ENCODE data around the gene SEC11A. TPM values are rescaled to one million over a fixed set of nuclear protein-coding genes. Genes with fewer than 3 reads are reported as not detected.

The SEC11A gene
- total and polyA plus RNA-seq, 2 experiments from 2014 or later, result 218 to 271 TPM

GRCh38 chr15:84669726-84670125 is 46.2 kb downstream of the SEC11A start:
- H2AFZ ChIP-seq, result no peak overlapping the region
- no peak for DNase-seq (ENCODE audit: low spot score)
- H3K4me2 ChIP-seq, result no peak overlapping the region
- H3K36me3 ChIP-seq (replicated peaks; ENCODE audit: insufficient read depth, low read depth), result no peaks in the 10 kb centered on the region
- TF ChIP-seq EZH2 (IDR thresholded peaks at IDR 0.05; ENCODE audit: borderline replicate concordance) (no peak), CTCF (IDR thresholded peaks at IDR 0.05; ENCODE audit: poor library complexity) (no peak), EZH2phosphoT487 (IDR thresholded peaks at IDR 0.05; ENCODE audit: low read depth, severe bottlenecking, unreplicated experiment) (no peak)
- no peaks in the 10 kb centered on the region for H3K9me3 ChIP-seq (ENCODE audit: low read depth)
- H4K20me1 ChIP-seq (ENCODE audit: insufficient read depth, poor library complexity, severe bottlenecking), result no peaks in the 10 kb centered on the region
- H3K4me1 ChIP-seq (ENCODE audit: insufficient read depth), result peaks cover 8% of the 10 kb centered on the region
- H3K9me2 ChIP-seq (replicated peaks; ENCODE audit: insufficient read depth), result no peaks in the 10 kb centered on the region
- no peaks in the 10 kb centered on the region for H3K27me3 ChIP-seq
- H3K79me2 ChIP-seq, result peaks cover 4% of the 10 kb centered on the region
- 95% methylated on average over 8 of the region's 8 CpGs for WGBS (ENCODE audit: low lambda C conversion rate, missing lambda C conversion rate)
- no peak overlapping the region for H3K27ac ChIP-seq
- H3K4me3 ChIP-seq, result no peak overlapping the region

- 98% methylated on average over 3 of the region's 3 CpGs for WGBS (ENCODE audit: low lambda C conversion rate, missing lambda C conversion rate)
- no peak overlapping the region for H3K27ac ChIP-seq
- no peak overlapping the region for H2AFZ ChIP-seq
Measured at GRCh38 chr15:84668221-84668982, 47.5 kb downstream of the SEC11A start.

GRCh38 chr15:84666373-84666772 is 49.6 kb downstream of the SEC11A start:
- TF ChIP-seq CTCF (IDR thresholded peaks at IDR 0.05; ENCODE audit: poor library complexity), result no peak
- TF ChIP-seq EZH2phosphoT487 (IDR thresholded peaks at IDR 0.05; ENCODE audit: low read depth, severe bottlenecking, unreplicated experiment), result no peak
- no peak for TF ChIP-seq EZH2 (IDR thresholded peaks at IDR 0.05; ENCODE audit: borderline replicate concordance)
- H3K9me3 ChIP-seq (ENCODE audit: low read depth), result no peaks in the 10 kb centered on the region
- H3K27me3 ChIP-seq, result no peaks in the 10 kb centered on the region
- H3K4me1 ChIP-seq (ENCODE audit: insufficient read depth), result peaks cover under 1% of the 10 kb centered on the region
- no peaks in the 10 kb centered on the region for H3K79me2 ChIP-seq
- WGBS (ENCODE audit: low lambda C conversion rate, missing lambda C conversion rate), result 87% methylated on average over 2 of the region's 2 CpGs
- no peaks in the 10 kb centered on the region for H3K36me3 ChIP-seq (replicated peaks; ENCODE audit: insufficient read depth, low read depth)
- no peak overlapping the region for H3K27ac ChIP-seq
- no peaks in the 10 kb centered on the region for H3K9me2 ChIP-seq (replicated peaks; ENCODE audit: insufficient read depth)
- H4K20me1 ChIP-seq (ENCODE audit: insufficient read depth, poor library complexity, severe bottlenecking), result no peaks in the 10 kb centered on the region
- no peak overlapping the region for H3K4me3 ChIP-seq
- H3K4me2 ChIP-seq, result no peak overlapping the region
- H2AFZ ChIP-seq, result no peak overlapping the region
- no peak for DNase-seq (ENCODE audit: low spot score)

More at GRCh38 chr15:84668221-84668982, 47.5 kb downstream of the SEC11A start:
- peaks cover 8% of the 10 kb centered on the region for H3K4me1 ChIP-seq (ENCODE audit: insufficient read depth)
- no peaks in the 10 kb centered on the region for H3K79me2 ChIP-seq
- no peaks in the 10 kb centered on the region for H3K9me2 ChIP-seq (replicated peaks; ENCODE audit: insufficient read depth)
- H3K27me3 ChIP-seq, result no peaks in the 10 kb centered on the region
- no peaks in the 10 kb centered on the region for H4K20me1 ChIP-seq (ENCODE audit: insufficient read depth, poor library complexity, severe bottlenecking)
- H3K4me3 ChIP-seq, result no peak overlapping the region
- TF ChIP-seq EZH2phosphoT487 (IDR thresholded peaks at IDR 0.05; ENCODE audit: low read depth, severe bottlenecking, unreplicated experiment) (no peak), CTCF (IDR thresholded peaks at IDR 0.05; ENCODE audit: poor library complexity) (no peak), EZH2 (IDR thresholded peaks at IDR 0.05; ENCODE audit: borderline replicate concordance) (no peak)
- no peak for DNase-seq (ENCODE audit: low spot score)
- no peaks in the 10 kb centered on the region for H3K9me3 ChIP-seq (ENCODE audit: low read depth)
- H3K4me2 ChIP-seq, result no peak overlapping the region
- H3K36me3 ChIP-seq (replicated peaks; ENCODE audit: insufficient read depth, low read depth), result no peaks in the 10 kb centered on the region

All from hepatocyte (in vitro differentiated cells).